Measurements from ENCODE around the gene SIGLEC12. TPM values are rescaled to one million over a fixed set of nuclear protein-coding genes. Genes with fewer than 3 reads are reported as not detected.

Gene SIGLEC12
- total RNA-seq, 1 experiment from 2014 or later, result not detected

Other genes starting within 250 kb of the SIGLEC12 start
- not detected in 2 replicates for gene IGLON5, start 190.2 kb downstream of the SIGLEC12 start, total RNA-seq (2014; rRNA removed; shearing (Covaris generic))
- 9.3 and 9.5 TPM in 2 replicates for gene VSIG10L, start 159.7 kb downstream of the SIGLEC12 start, total RNA-seq (2014; rRNA removed; shearing (Covaris generic))
- 122 and 148 TPM in 2 replicates for gene ETFB, start 135.4 kb downstream of the SIGLEC12 start, total RNA-seq (2014; rRNA removed; shearing (Covaris generic))
- gene CLDND2, start 132.8 kb downstream of the SIGLEC12 start, total RNA-seq (2014; rRNA removed; shearing (Covaris generic)), result not detected in 2 replicates
- gene NKG7, start 129.1 kb downstream of the SIGLEC12 start, total RNA-seq (2014; rRNA removed; shearing (Covaris generic)), result not detected in 2 replicates
- gene LIM2, start 113.8 kb downstream of the SIGLEC12 start, total RNA-seq (2014; rRNA removed; shearing (Covaris generic)), result not detected in 2 replicates
- gene C19orf84, start 111.2 kb downstream of the SIGLEC12 start, total RNA-seq (2014; rRNA removed; shearing (Covaris generic)), result not detected in 2 replicates
- gene SIGLEC10, start 84.2 kb downstream of the SIGLEC12 start, total RNA-seq (2014; rRNA removed; shearing (Covaris generic)), result not detected in 2 replicates
- gene SIGLEC8, start 43.3 kb downstream of the SIGLEC12 start, total RNA-seq (2014; rRNA removed; shearing (Covaris generic)), result not detected in 2 replicates
- not detected in 2 replicates for gene CEACAM18, start 23.3 kb downstream of the SIGLEC12 start, total RNA-seq (2014; rRNA removed; shearing (Covaris generic))
- not detected in 2 replicates for gene SIGLEC6, start 29.9 kb upstream of the SIGLEC12 start, total RNA-seq (2014; rRNA removed; shearing (Covaris generic))
- 6.3 and 7.2 TPM in 2 replicates for gene ZNF175, start 69.5 kb upstream of the SIGLEC12 start, total RNA-seq (2014; rRNA removed; shearing (Covaris generic))
- gene SIGLEC5, start 128.6 kb upstream of the SIGLEC12 start, total RNA-seq (2014; rRNA removed; shearing (Covaris generic)), result not detected in 2 replicates
- gene SIGLEC14, start 145.0 kb upstream of the SIGLEC12 start, total RNA-seq (2014; rRNA removed; shearing (Covaris generic)), result not detected in 2 replicates
- 0.98 and 4.7 TPM in 2 replicates for gene SPACA6, start 191.5 kb upstream of the SIGLEC12 start, total RNA-seq (2014; rRNA removed; shearing (Covaris generic))
- not detected in 2 replicates for gene HAS1, start 222.2 kb upstream of the SIGLEC12 start, total RNA-seq (2014; rRNA removed; shearing (Covaris generic))